ENCODE results near the gene CD247.

GRCh38 chr1:167412920-167413319, 105.4 kb downstream of the CD247 start:
- TF ChIP-seq CTCF (IDR thresholded peaks at IDR 0.05) (no peak), POLR2A (IDR thresholded peaks at IDR 0.05) (no peak)

Measured in testis (tissue), 2 donors.